HEK293 (cell line): Measurements from ENCODE around the gene CHN1.

Experiments used
- HOXC10 ChIP-seq: sonication (generic); formaldehyde crosslinking; IDR thresholded peaks from 2 replicates; pipeline ENCODE4 v1.8.1; 2023; ENCODE audit warnings: mild to moderate bottlenecking, missing genetic modification reagents
- KLF8 ChIP-seq: fragments of 450-650 bp; formaldehyde crosslinking; IDR thresholded peaks from 2 replicates; pipeline ENCODE4 v1.5.1; 2016; ENCODE audit warnings: missing biosample characterization, missing genetic modification characterization
- PRDM2 ChIP-seq: fragments of 450-650 bp; formaldehyde crosslinking; IDR thresholded peaks from 2 replicates; pipeline ENCODE4 v1.5.1; 2016; ENCODE audit warnings: missing biosample characterization, missing genetic modification characterization, borderline replicate concordance
- ZIC2 ChIP-seq: fragments of 450-650 bp; formaldehyde crosslinking; IDR thresholded peaks from 2 replicates; pipeline ENCODE4 v1.5.1; 2016; ENCODE audit warnings: missing biosample characterization, missing genetic modification characterization
- ZNF211 ChIP-seq: fragments of 450-650 bp; formaldehyde crosslinking; IDR thresholded peaks from 2 replicates; pipeline ENCODE4 v1.5.1; 2016; ENCODE audit warnings: low read depth, missing biosample characterization, missing genetic modification characterization
- ZNF214 ChIP-seq: fragments of 450-650 bp; formaldehyde crosslinking; IDR thresholded peaks from 2 replicates; pipeline ENCODE4 v1.5.1; 2017; ENCODE audit warnings: missing biosample characterization, mild to moderate bottlenecking, missing genetic modification characterization, borderline replicate concordance
- ZNF221 ChIP-seq: fragments of 450-650 bp; formaldehyde crosslinking; IDR thresholded peaks from 2 replicates; pipeline ENCODE4 v1.5.1; 2017; ENCODE audit warnings: missing biosample characterization, missing genetic modification characterization, borderline replicate concordance
- ZNF335 ChIP-seq: fragments of 450-650 bp; formaldehyde crosslinking; conservative IDR thresholded peaks from 2 replicates; pipeline ENCODE4 v1.5.1; 2016; ENCODE audit warnings: missing biosample characterization, missing genetic modification characterization
- ZNF37A ChIP-seq: fragments of 450-650 bp; IDR thresholded peaks from 2 replicates; pipeline ENCODE4 v1.5.1; 2018; ENCODE audit warnings: missing biosample characterization, missing genetic modification characterization
- ZNF398 ChIP-seq: fragments of 450-650 bp; formaldehyde crosslinking; IDR thresholded peaks from 2 replicates; pipeline ENCODE4 v1.5.1; 2017; ENCODE audit warnings: missing biosample characterization, missing genetic modification characterization
- ZNF416 ChIP-seq: fragments of 450-650 bp; formaldehyde crosslinking; IDR thresholded peaks from 2 replicates; pipeline ENCODE4 v1.5.1; 2016; ENCODE audit warnings: missing biosample characterization, missing genetic modification characterization
- ZNF664 ChIP-seq: fragments of 450-650 bp; formaldehyde crosslinking; IDR thresholded peaks from 2 replicates; pipeline ENCODE4 v1.5.1; 2016; ENCODE audit warnings: missing biosample characterization, missing genetic modification characterization
- TF ChIP-seq, protein P1 (sequence below): fragments of 450-650 bp; formaldehyde crosslinking; IDR thresholded peaks from 2 replicates; pipeline ENCODE4 v1.5.1; 2017; ENCODE audit warnings: missing biosample characterization, missing genetic modification characterization
- TF ChIP-seq, protein P2 (sequence below): fragments of 450-650 bp; formaldehyde crosslinking; IDR thresholded peaks from 2 replicates; pipeline ENCODE4 v1.5.1; 2016; ENCODE audit warnings: missing biosample characterization, missing genetic modification characterization
- TF ChIP-seq, protein P3 (sequence below): fragments of 450-650 bp; IDR thresholded peaks from 2 replicates; pipeline ENCODE4 v1.5.1; 2018; ENCODE audit warnings: missing biosample characterization, mild to moderate bottlenecking, missing genetic modification characterization

The CHN1 gene

DNA sequence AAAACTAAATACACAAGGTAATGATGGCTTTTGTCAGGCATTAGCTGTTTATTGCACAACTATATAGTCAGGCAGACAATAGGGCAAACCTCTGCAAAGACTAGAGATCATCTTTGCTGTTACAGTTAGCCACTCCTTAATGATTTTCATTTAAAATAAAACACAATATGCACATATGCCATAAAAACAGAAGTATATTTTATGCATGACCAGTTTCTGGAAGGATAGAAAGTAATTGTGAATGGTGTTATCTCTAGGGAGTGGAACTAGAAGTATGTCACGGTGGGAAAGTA lies 102.0 kb downstream of the CHN1 start (continued):
- TF ChIP-seq, protein P1, sequence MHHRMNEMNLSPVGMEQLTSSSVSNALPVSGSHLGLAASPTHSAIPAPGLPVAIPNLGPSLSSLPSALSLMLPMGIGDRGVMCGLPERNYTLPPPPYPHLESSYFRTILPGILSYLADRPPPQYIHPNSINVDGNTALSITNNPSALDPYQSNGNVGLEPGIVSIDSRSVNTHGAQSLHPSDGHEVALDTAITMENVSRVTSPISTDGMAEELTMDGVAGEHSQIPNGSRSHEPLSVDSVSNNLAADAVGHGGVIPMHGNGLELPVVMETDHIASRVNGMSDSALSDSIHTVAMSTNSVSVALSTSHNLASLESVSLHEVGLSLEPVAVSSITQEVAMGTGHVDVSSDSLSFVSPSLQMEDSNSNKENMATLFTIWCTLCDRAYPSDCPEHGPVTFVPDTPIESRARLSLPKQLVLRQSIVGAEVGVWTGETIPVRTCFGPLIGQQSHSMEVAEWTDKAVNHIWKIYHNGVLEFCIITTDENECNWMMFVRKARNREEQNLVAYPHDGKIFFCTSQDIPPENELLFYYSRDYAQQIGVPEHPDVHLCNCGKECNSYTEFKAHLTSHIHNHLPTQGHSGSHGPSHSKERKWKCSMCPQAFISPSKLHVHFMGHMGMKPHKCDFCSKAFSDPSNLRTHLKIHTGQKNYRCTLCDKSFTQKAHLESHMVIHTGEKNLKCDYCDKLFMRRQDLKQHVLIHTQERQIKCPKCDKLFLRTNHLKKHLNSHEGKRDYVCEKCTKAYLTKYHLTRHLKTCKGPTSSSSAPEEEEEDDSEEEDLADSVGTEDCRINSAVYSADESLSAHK: no peak
- TF ChIP-seq ZNF211 (tag by site-specific recombination) (no peak), ZNF398 (tag by site-specific recombination) (no peak), ZNF664 (tag by site-specific recombination) (peak; percentile 44; the same call in 1 of the 2 replicates), HOXC10 (no peak), ZNF416 (tag by site-specific recombination) (no peak), ZNF214 (tag by site-specific recombination) (no peak), PRDM2 (tag by site-specific recombination) (no peak), ZNF221 (no peak), KLF8 (tag by site-specific recombination) (no peak), ZNF335 (tag by site-specific recombination) (peak; percentile 65), ZNF37A (tag by site-specific recombination) (no peak), ZIC2 (tag by site-specific recombination) (no peak)
- TF ChIP-seq, protein P2, sequence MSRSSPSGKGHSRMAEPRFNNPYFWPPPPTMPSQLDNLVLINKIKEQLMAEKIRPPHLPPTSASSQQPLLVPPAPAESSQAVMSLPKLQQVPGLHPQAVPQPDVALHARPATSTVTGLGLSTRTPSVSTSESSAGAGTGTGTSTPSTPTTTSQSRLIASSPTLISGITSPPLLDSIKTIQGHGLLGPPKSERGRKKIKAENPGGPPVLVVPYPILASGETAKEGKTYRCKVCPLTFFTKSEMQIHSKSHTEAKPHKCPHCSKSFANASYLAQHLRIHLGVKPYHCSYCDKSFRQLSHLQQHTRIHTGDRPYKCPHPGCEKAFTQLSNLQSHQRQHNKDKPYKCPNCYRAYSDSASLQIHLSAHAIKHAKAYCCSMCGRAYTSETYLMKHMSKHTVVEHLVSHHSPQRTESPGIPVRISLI (tag by site-specific recombination): no peak
- TF ChIP-seq, protein P3, sequence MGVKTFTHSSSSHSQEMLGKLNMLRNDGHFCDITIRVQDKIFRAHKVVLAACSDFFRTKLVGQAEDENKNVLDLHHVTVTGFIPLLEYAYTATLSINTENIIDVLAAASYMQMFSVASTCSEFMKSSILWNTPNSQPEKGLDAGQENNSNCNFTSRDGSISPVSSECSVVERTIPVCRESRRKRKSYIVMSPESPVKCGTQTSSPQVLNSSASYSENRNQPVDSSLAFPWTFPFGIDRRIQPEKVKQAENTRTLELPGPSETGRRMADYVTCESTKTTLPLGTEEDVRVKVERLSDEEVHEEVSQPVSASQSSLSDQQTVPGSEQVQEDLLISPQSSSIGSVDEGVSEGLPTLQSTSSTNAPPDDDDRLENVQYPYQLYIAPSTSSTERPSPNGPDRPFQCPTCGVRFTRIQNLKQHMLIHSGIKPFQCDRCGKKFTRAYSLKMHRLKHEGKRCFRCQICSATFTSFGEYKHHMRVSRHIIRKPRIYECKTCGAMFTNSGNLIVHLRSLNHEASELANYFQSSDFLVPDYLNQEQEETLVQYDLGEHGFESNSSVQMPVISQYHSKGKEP: peak; percentile 49; the same call in 1 of the 2 replicates
